ENCODE results near the gene MALRD1.

- TF ChIP-seq CTCF (IDR thresholded peaks at IDR 0.05; ENCODE audit: poor library complexity) (no peak), EZH2 (IDR thresholded peaks at IDR 0.05; ENCODE audit: borderline replicate concordance) (no peak)
Measured at GRCh38 chr10:19616966-19617365, 568.4 kb downstream of the MALRD1 start.
